SU-DHL-6 (cell line): ENCODE results near the gene RAB17.

Source experiments
- EZH2phosphoT487 ChIP-seq: fragments of 200-600 bp; sonication (generic), shearing (Covaris generic); conservative IDR thresholded peaks from 2 replicates; pipeline ENCODE4 v1.6.1; 2018; ENCODE audit warnings: mild to moderate bottlenecking, antibody characterized with exemption, low read length, moderate library complexity, mixed read lengths
- TF ChIP-seq, protein P1 (sequence below): fragments of 200-600 bp; sonication (generic); IDR thresholded peaks from one replicate; pipeline ENCODE4 v1.5.1; 2017; ENCODE audit warnings: antibody characterized with exemption, mild to moderate bottlenecking, low read length, moderate library complexity; ENCODE audit not compliant: insufficient read depth, poor library complexity, severe bottlenecking

DNA sequence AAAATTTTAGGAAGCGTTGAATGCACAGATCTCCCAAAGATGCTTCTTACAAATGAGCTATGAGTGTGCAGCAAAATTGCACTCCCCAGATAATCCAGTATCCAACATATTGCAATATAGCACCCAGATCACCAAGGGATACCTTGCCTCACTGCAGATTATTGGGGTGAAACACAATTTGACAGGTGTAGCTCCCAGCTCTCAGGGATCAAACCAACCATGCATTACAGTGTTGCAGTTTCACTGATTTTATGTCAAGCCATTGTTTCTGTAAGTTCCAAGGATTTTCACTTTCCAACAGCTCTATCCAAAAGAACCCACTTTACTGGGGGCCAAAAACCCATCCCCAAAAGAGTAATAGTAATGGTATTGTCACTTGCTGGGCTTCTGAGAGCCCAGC lies 35.0 kb downstream of the RAB17 start:
- TF ChIP-seq, protein P1, sequence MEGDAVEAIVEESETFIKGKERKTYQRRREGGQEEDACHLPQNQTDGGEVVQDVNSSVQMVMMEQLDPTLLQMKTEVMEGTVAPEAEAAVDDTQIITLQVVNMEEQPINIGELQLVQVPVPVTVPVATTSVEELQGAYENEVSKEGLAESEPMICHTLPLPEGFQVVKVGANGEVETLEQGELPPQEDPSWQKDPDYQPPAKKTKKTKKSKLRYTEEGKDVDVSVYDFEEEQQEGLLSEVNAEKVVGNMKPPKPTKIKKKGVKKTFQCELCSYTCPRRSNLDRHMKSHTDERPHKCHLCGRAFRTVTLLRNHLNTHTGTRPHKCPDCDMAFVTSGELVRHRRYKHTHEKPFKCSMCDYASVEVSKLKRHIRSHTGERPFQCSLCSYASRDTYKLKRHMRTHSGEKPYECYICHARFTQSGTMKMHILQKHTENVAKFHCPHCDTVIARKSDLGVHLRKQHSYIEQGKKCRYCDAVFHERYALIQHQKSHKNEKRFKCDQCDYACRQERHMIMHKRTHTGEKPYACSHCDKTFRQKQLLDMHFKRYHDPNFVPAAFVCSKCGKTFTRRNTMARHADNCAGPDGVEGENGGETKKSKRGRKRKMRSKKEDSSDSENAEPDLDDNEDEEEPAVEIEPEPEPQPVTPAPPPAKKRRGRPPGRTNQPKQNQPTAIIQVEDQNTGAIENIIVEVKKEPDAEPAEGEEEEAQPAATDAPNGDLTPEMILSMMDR, result no peak
- no peak for TF ChIP-seq EZH2phosphoT487
